GM12878 (cell line): ENCODE measurements around the gene MDN1.

Source experiments
- ATF2 ChIP-seq: IDR thresholded peaks from 2 replicates; pipeline ENCODE4 v1.6.1; 2012; ENCODE audit warnings: low read length, inconsistent platforms
- BCL11A ChIP-seq: IDR thresholded peaks from 2 replicates; pipeline ENCODE4 v1.6.1; 2011; ENCODE audit warnings: low read depth, low read length
- CTCF ChIP-seq, 3 experiments: IDR thresholded peaks in 2 of 3; conservative IDR thresholded peaks in 1 of 3; 2 replicates each; pipeline ENCODE4 v1.5.1; 2011; ENCODE audit warnings: low read depth in 3 of 3, low read length in 3 of 3, mild to moderate bottlenecking in 3 of 3, control low read depth in 2 of 3, moderate library complexity in 2 of 3, inconsistent platforms in 1 of 3, mixed read lengths in 1 of 3; ENCODE audit not compliant: control insufficient read depth in 2 of 3, insufficient read depth in 1 of 3; ENCODE audit errors: extremely low read depth in 1 of 3
- EZH2 ChIP-seq: IDR thresholded peaks from 2 replicates; pipeline ENCODE4 v1.6.1; 2012; ENCODE audit warnings: low read depth, mild to moderate bottlenecking, control low read depth, inconsistent platforms, low read length, borderline replicate concordance; ENCODE audit not compliant: control insufficient read depth
- PBX3 ChIP-seq: IDR thresholded peaks from 2 replicates; pipeline ENCODE4 v1.6.1; 2011; ENCODE audit warnings: mild to moderate bottlenecking, low read depth, low read length, moderate library complexity; ENCODE audit not compliant: insufficient replicate concordance
- POLR2A ChIP-seq: IDR thresholded peaks from 2 replicates; pipeline ENCODE4 v1.6.1; 2011; ENCODE audit warnings: low read depth, mild to moderate bottlenecking, low read length
- POLR2AphosphoS5 ChIP-seq: IDR thresholded peaks from 2 replicates; pipeline ENCODE4 v1.6.1; 2011; ENCODE audit warnings: mild to moderate bottlenecking, low read length, inconsistent platforms
- RAD21 ChIP-seq: IDR thresholded peaks from 2 replicates; pipeline ENCODE4 v1.6.1; 2011; ENCODE audit warnings: mild to moderate bottlenecking, low read depth, low read length, moderate library complexity; ENCODE audit not compliant: insufficient read depth
- SIN3A ChIP-seq: IDR thresholded peaks from 2 replicates; pipeline ENCODE4 v1.6.1; 2012; ENCODE audit warnings: low read depth, low read length, improper control_type of control experiment
- SRF ChIP-seq, 2 experiments: IDR thresholded peaks; 2 replicates each; pipeline ENCODE4 v1.6.1; 2011; ENCODE audit warnings: low read depth in 2 of 2, low read length in 2 of 2, mild to moderate bottlenecking in 1 of 2, moderate library complexity in 1 of 2
- YBX1 ChIP-seq: fragments of 450-650 bp; IDR thresholded peaks from 2 replicates; pipeline ENCODE4 v1.6.1; 2016; ENCODE audit warnings: antibody characterized with exemption
- ZBTB11 ChIP-seq: fragments of 450-650 bp; formaldehyde crosslinking; IDR thresholded peaks from 2 replicates; pipeline ENCODE4 v1.5.0; 2022; ENCODE audit warnings: mild to moderate bottlenecking, missing genetic modification characterization

- TF ChIP-seq RAD21 (no peak), POLR2AphosphoS5 (no peak), ZBTB11 (CRISPR knock-in tag) (no peak), SIN3A (no peak), YBX1 (no peak), ATF2 (no peak), CTCF (IDR thresholded peaks at IDR 0.05 in 2 of 3, conservative IDR thresholded peaks at IDR 0.05 in 1 of 3; ENCODE audit: control insufficient read depth in 2 of 3, extremely low read depth in 1 of 3, insufficient read depth in 1 of 3, low read depth in 3 of 3, low read length in 3 of 3) (no peak), BCL11A (no peak), PBX3 (no peak), SRF (IDR thresholded peaks at IDR 0.05; ENCODE audit: low read depth in 2 of 2, low read length in 2 of 2) (no peak), EZH2 (no peak), POLR2A (no peak)
These were observed 203.1 kb downstream of the MDN1 start for GRCh38 chr6:89616531-89616930.
